Measurements from ENCODE around the gene MYO5A.

The MYO5A gene

DNA sequence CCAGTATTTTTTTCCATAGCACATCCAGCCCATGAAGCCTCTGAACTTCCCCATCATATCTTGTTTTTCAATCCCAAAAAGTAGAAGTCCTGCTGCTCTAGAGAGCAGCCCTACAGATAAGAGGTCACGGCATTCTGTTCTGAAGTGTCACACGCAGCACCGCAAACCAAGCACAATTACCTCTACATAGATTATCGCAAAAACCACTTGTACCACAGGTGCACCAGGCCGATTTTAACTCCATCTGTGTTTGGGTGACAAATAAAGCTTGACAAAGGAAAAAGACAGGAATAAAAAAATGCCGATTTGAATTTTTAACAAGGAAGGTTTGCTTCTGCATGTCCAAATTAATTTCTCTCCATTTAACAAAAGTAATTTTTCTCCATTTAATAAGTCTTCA is 113.7 kb downstream of the MYO5A start:
- no peak for DNase-seq (ENCODE audit: low read depth)
- no peak overlapping the region for H3K4me3 ChIP-seq (ENCODE audit: control insufficient read depth, low read depth, low read length)
- TF ChIP-seq, protein P1, sequence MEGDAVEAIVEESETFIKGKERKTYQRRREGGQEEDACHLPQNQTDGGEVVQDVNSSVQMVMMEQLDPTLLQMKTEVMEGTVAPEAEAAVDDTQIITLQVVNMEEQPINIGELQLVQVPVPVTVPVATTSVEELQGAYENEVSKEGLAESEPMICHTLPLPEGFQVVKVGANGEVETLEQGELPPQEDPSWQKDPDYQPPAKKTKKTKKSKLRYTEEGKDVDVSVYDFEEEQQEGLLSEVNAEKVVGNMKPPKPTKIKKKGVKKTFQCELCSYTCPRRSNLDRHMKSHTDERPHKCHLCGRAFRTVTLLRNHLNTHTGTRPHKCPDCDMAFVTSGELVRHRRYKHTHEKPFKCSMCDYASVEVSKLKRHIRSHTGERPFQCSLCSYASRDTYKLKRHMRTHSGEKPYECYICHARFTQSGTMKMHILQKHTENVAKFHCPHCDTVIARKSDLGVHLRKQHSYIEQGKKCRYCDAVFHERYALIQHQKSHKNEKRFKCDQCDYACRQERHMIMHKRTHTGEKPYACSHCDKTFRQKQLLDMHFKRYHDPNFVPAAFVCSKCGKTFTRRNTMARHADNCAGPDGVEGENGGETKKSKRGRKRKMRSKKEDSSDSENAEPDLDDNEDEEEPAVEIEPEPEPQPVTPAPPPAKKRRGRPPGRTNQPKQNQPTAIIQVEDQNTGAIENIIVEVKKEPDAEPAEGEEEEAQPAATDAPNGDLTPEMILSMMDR (IDR thresholded peaks at IDR 0.05; ENCODE audit: control insufficient read depth, insufficient read depth, low read depth, low read length, missing control alignments): no peak

DNA sequence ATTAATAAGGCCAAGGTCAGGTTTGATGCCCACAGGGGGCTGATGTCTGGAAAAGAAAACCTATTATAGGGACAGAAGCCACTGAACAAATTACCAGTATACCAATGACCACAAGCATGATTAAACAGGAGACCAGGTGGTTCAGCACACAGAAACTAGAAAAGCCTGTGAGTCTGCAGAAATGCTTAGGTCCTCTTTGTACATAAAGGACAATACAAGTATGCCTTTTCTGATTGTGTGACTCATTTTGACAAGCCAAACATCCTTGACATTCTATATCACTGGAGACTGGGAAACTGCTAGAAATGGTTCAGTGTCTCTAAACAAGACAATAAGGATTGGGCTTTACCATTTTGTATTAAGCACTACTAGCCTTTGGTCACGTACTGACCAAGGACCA is 119.9 kb downstream of the MYO5A start:
- no peak for DNase-seq (ENCODE audit: low read depth)
- TF ChIP-seq, protein P1 (IDR thresholded peaks at IDR 0.05; ENCODE audit: control insufficient read depth, insufficient read depth, low read depth, low read length, missing control alignments): no peak
- no peak overlapping the region for H3K4me3 ChIP-seq (ENCODE audit: control insufficient read depth, low read depth, low read length)

DNA sequence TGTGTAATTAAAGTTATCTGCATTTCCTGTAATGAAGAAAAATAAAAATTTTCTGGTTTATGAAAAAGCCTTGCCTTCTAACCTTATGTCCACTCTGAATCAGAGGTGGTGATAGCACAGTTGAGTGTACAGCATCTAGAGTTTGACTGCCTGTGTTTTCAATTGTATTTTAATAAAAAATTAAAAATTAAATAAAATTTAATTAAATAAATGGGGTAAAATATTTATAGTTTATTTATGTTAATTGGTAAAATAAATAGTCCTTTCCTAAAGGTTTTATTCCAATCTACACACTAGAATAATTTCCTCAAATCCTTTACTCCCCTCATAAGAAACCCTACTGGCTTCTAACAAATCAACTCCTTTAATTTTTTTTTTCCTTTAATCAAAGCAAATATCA is 121.3 kb downstream of the MYO5A start:
- TF ChIP-seq, protein P1 (IDR thresholded peaks at IDR 0.05; ENCODE audit: control insufficient read depth, insufficient read depth, low read depth, low read length, missing control alignments): no peak
- H3K4me3 ChIP-seq (ENCODE audit: control insufficient read depth, low read depth, low read length): no peak overlapping the region
- DNase-seq (ENCODE audit: low read depth): no peak

DNA sequence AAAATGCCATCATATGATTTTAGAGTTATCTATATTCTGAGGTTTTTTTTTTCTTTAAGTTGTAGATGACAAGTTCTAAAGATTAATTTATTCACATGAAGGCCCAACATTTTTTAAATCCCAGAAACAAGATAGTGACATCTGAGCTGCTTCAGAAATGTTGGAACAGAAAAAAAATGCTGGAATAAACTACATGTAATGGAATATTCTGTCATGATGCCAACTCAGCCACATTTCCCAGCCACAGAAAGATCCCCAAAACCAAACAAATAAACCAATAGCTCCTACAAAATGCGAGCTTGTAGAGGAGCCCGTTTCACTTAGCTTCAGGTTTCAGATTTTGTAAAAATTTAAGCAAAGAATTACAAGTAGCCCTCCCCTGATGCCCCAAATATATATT is 122.1 kb downstream of the MYO5A start:
- H3K4me3 ChIP-seq (ENCODE audit: control insufficient read depth, low read depth, low read length): no peak overlapping the region
- TF ChIP-seq, protein P1 (IDR thresholded peaks at IDR 0.05; ENCODE audit: control insufficient read depth, insufficient read depth, low read depth, low read length, missing control alignments): no peak
- DNase-seq (ENCODE audit: low read depth): no peak

DNA sequence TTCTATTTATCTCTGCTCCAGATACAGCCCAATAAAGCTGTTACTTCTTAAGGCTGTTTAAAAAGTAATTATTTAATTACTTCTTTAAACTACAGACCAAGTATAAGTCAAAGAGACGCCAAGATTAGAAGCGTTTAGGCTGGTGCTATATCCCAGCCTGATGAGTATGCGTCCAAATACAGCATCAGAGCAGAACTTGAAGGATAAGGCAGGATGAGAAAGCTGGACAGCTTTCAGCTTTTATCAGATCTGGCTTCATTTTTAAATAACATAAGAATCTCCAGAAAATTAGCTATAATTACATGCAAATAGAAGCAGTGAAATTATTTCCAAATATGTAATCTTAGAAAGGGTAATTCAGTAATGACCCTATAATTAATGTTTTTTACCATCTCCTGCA is 122.8 kb downstream of the MYO5A start:
- TF ChIP-seq, protein P1 (IDR thresholded peaks at IDR 0.05; ENCODE audit: control insufficient read depth, insufficient read depth, low read depth, low read length, missing control alignments): no peak
- no peak for DNase-seq (ENCODE audit: low read depth)
- no peak overlapping the region for H3K4me3 ChIP-seq (ENCODE audit: control insufficient read depth, low read depth, low read length)

DNA sequence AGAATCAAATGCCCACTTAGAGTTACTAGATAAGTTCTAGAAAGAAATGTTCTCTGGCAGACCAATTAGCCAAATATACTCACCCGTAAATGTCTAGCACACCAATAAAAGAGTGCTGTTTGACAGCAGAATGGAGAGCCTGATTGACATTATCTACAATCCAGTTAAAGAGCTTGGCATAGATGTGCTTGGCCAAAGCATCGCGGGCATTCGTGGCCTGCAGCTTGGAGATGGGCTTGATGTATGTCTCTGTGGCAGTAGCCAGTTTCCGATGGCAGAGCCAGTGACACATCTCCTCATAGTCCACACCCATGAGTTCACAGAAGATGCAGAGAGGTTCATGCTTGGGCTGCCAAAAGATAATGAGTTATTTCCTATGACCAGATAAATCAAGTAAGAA is 131.6 kb downstream of the MYO5A start:
- TF ChIP-seq, protein P1 (IDR thresholded peaks at IDR 0.05; ENCODE audit: control insufficient read depth, insufficient read depth, low read depth, low read length, missing control alignments): no peak
- no peak overlapping the region for H3K4me3 ChIP-seq (ENCODE audit: control insufficient read depth, low read depth, low read length)
- no peak for DNase-seq (ENCODE audit: low read depth)

DNA sequence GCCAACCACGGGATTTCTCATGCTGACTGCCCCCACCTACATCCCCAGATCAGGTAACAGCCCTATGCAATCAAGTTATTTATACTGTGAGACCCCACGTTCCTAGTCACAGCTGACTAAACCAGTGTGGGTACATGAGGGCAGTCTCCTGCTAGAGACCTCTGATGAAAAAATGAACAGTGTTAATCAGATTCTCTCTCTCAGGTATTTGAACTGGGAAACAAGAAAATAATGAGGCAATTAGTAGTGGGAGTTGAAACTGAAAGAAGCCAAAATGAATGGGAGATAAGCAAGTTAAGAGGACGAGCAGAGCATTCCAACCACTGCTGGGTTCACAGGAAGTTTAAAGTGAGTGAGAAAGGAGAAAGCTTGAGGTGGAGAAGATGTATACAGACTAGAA is 134.6 kb downstream of the MYO5A start:
- no peak for DNase-seq (ENCODE audit: low read depth)
- H3K4me3 ChIP-seq (ENCODE audit: control insufficient read depth, low read depth, low read length): no peak overlapping the region
- TF ChIP-seq, protein P1 (IDR thresholded peaks at IDR 0.05; ENCODE audit: control insufficient read depth, insufficient read depth, low read depth, low read length, missing control alignments): no peak
